HAP-1 (cell line): Measurements from ENCODE around the gene SNRPD3.
"Not testable (repeated sequence)": the region's sequence is repeated elsewhere in the genome, so short reads cannot be mapped to it uniquely, and the experiment has no call there.

Experiments used
- DNase-seq, 2 experiments: peaks; one replicate each; pipeline ENCODE4 v3.0.0-alpha.2; 2016 to 2020; ENCODE audit warnings: low spot score in 2 of 2
- H3K27me3 ChIP-seq: fragments of 250-450 bp; sonication (Bioruptor Pico); 2 replicates; pipeline ENCODE4 v1.5.1; 2020; ENCODE audit warnings: low read depth, mild to moderate bottlenecking, moderate library complexity
- H3K36me3 ChIP-seq: fragments of 250-450 bp; sonication (Bioruptor Pico); replicated peaks from 2 replicates; pipeline ENCODE4 v1.5.1; 2020; ENCODE audit warnings: mild to moderate bottlenecking
- H3K4me1 ChIP-seq: fragments of 250-450 bp; sonication (Bioruptor Pico); 2 replicates; pipeline ENCODE4 v1.5.1; 2020; ENCODE audit warnings: mild to moderate bottlenecking
- H3K4me3 ChIP-seq: fragments of 250-450 bp; sonication (Bioruptor Pico); 2 replicates; pipeline ENCODE4 v1.5.1; 2020; ENCODE audit warnings: mild to moderate bottlenecking, moderate library complexity
- H3K9me3 ChIP-seq: fragments of 250-450 bp; sonication (Bioruptor Pico); 2 replicates; pipeline ENCODE4 v1.5.1; 2020; ENCODE audit warnings: mild to moderate bottlenecking, moderate library complexity
- in situ Hi-C: fragments of 300-500 bp; cut with MboI; formaldehyde crosslinking; loops from 3 replicates; pipeline ENCODE4 v1.14.3; 2020; ENCODE audit warnings: low sequenced_read_pairs, inconsistent platforms, mixed read lengths

The SNRPD3 gene

DNA sequence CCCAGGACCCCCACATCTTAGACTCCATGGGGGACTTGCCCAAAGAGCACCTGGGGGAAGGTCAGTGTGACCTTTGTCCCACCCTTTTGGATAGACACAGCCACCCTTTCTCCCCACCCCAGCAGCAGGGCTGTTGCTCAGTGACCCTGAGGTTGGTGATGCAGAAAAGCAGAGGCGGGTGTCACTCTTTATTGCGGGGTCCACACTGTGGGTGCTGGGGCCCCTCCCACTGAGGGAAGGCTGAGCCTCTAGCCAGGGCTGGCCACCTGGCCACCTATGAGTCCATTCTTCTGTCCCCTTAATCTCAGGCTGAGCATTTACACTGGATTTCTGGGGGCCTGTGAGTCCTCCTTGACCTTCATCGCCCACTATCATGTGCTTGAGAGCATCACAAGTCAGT is 29.7 kb downstream of the SNRPD3 start:
- Histone ChIP-seq H3K36me3 (no peaks in the 10 kb centered on the region), H3K4me1 (no peaks in the 10 kb centered on the region), H3K9me3 (no peaks in the 10 kb centered on the region), H3K4me3 (no peak overlapping the region), H3K27me3 (no peaks in the 10 kb centered on the region)
- DNase-seq, result no peak
- in situ Hi-C loops, result no loop called here

DNA sequence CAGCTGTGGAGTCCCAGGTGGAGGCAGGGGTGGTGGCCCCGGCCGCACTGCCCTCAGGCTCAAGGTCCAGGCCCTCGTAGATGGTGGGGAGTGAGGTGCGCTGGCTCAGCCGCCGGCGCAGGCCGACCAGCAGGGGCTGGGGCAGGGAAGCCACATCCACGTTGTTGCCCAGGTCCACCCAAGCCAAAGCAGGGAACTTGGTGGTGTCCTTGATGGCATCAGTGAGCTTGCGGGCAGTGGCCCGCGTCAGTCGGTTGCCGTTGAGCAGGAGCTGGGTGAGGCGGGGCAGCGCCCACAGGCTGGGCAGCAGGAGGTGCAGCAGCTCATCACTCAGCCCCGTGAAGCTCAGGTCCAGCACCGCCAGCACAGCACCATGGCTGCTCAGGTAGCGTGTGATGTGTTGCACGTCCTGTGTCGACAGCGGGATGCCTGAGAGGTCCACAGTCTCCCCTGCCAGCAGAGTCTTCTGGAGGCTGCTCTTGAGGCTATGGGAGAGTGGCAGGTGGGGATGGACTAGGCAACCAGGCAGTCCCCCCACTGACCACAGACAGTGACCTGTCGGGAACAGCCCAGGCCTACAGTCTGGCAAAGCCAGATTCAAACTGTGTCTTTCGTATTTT is 30.2 kb downstream of the SNRPD3 start:
- Histone ChIP-seq H3K27me3 (no peaks in the 10 kb centered on the region), H3K4me3 (no peak overlapping the region), H3K4me1 (no peaks in the 10 kb centered on the region), H3K36me3 (no peaks in the 10 kb centered on the region), H3K9me3 (no peaks in the 10 kb centered on the region)
- no peak for DNase-seq
- in situ Hi-C loops, result no loop called here

DNA sequence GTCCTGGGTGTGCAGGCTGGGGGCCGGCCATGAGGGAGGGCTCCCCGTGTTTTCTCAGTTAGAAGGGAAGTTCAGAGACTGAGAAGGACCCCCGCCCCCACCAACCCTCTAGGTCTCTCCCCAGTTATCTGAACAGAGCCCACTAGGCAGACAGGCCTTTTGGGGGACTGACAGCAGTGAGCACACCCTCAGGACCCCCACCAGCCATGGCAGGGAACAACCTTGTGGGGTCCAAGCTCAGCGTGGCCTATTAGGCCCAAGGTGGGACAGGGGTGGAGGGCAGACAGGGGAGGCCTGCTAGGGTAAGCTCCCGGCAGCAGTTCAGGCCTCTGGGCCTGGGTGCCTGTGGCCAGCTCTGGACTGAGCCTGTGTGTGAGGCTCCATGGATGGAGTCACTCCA is 31.5 kb downstream of the SNRPD3 start:
- no peak for DNase-seq
- no peaks in the 10 kb centered on the region for H3K9me3 ChIP-seq
- in situ Hi-C loops, result no loop called here
- no peaks in the 10 kb centered on the region for H3K4me1 ChIP-seq
- no peaks in the 10 kb centered on the region for H3K36me3 ChIP-seq
- no peak overlapping the region for H3K4me3 ChIP-seq
- no peaks in the 10 kb centered on the region for H3K27me3 ChIP-seq

DNA sequence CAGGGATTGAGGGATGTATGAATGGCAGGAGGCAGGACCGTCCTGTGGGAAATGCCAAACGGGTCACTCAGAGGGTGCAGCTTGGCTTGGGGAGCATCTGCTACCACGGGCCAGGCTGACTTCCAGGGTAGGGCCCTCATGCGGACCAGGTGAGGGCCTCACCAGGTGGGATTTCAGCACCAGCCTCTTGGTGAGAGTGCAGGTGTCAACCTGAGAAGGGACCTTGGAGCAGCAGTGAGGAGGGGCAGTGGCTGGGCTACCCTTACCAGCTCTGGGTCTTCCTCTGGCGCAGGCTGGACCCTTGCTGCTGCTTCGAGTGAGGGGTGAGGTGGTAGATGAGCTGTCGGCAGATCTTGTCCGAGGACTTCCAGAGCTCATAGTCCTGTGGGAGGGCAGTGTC is 32.1 kb downstream of the SNRPD3 start:
- in situ Hi-C loops, result no loop called here
- Histone ChIP-seq H3K27me3 (no peaks in the 10 kb centered on the region), H3K4me3 (no peak overlapping the region), H3K4me1 (no peaks in the 10 kb centered on the region), H3K9me3 (no peaks in the 10 kb centered on the region), H3K36me3 (no peaks in the 10 kb centered on the region)
- no peak for DNase-seq

DNA sequence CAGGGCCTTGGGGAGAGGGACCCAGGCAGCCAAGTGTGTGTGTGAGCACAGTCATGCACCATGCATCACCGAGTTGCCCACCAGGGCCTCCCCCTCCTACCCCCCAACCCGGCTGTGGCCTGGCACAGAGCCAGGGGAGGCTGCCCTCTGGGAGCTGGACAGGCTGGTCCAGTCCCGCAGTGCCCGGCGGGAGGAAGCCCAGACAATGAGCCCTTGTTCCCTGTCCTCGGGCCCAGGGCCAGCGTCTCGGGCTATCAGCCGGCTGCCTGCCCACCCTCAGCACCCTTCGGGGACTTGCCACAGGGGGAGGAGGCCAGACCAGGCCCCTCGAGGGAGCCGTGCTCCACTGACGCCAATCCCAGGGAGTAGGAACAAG is 32.6 kb downstream of the SNRPD3 start:
- in situ Hi-C loops, result no loop called here
- no peaks in the 10 kb centered on the region for H3K9me3 ChIP-seq
- H3K36me3 ChIP-seq, result no peaks in the 10 kb centered on the region
- no peak for DNase-seq
- no peak overlapping the region for H3K4me3 ChIP-seq
- H3K27me3 ChIP-seq, result no peaks in the 10 kb centered on the region
- peaks cover 3% of the 10 kb centered on the region for H3K4me1 ChIP-seq

DNA sequence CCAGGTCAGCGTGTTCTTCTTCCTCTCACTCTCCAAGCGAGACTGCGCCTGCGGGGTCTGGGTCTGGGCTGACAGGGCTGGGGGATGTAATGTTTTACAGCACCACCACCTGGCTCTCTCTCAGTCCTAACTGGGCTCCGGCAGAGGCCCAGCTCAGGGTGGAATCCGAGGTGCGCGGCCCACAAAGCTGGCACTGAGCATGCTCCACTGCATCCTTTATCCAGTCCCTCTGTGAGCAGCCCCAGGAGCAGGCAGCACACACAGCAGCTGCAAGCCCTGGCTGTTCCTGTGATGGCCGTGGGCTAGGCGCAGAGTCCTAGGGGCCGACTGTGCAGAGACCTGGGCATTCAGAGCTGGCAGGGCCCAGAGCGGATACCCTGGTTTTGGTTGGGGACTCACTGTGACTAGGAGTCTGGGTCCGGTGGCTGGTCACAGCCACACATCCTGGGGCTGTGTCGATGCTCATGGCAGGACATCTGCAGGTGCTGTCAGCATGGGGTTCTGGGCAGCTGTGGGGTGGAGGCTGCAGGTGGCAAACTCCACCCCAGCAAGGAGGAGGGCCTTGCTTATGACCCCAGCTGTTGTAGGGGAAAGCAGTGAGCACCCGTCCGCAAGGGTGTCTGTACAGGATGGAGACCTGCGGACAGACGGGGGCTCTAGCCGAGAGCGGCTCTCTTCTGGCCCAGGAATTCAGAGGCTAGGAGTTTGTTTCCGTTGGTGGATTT is 33.1 kb downstream of the SNRPD3 start:
- Histone ChIP-seq H3K9me3 (no peaks in the 10 kb centered on the region), H3K4me3 (no peak overlapping the region), H3K36me3 (no peaks in the 10 kb centered on the region), H3K4me1 (peaks cover 4% of the 10 kb centered on the region), H3K27me3 (no peaks in the 10 kb centered on the region)
- DNase-seq, result no peak
- in situ Hi-C loops, result no loop called here

DNA sequence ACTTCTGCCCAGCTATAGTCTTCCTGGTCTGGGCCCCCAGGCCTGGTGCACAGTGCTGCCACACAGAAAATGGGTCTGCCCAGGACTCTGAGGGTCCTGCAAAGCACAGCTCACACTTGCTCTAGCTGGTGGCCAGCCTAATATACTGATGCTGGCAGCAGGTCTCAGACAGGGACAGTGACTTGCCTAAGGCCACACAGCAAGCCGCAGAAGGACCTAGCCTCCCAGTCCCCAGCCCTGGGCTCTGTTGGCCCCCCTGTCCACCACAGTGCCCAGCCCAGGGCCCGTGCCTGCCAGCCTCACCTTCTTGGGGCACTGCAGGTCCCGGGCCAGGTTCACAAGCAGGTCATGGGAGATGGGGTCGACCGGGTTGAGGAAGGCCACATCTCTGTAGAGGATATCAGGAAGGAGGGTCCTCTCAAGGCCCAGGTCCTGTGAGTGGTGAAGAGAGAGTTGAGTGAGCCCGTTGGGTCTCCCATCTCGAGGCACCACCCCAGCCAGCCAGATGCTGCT is 33.8 kb downstream of the SNRPD3 start:
- H3K4me3 ChIP-seq, result no peak overlapping the region
- H3K4me1 ChIP-seq, result peaks cover 4% of the 10 kb centered on the region
- DNase-seq, result no peak
- no peaks in the 10 kb centered on the region for H3K27me3 ChIP-seq
- no peaks in the 10 kb centered on the region for H3K36me3 ChIP-seq
- no peaks in the 10 kb centered on the region for H3K9me3 ChIP-seq
- in situ Hi-C loops, result no loop called here

DNA sequence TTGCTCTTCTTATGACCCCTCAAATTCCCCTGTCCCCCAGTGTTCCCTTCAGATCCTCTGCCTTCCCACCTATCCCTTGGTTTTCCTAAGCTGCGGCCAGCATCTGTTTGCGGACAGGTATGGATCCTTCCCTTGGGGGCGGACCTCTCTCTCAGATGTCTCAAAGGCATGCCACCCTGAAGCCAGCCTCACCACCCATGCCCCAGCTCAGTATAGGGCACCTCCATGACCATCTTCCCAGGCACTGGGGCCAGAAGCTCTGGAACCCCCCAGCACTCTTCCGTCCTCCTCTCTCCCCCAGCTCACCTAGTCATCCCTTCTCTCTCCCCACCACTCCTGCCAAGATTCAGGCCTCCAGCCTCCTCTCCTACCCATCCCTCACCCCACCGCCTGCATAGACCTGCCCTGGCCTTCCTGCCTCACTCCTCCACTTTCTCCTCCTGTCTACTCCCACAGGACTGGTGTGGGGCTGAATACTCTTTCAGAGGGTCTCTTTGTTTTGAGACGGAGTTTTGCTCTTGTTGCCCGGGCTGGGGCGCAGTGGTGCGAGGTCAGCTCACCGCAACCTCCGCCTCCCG is 34.9 kb downstream of the SNRPD3 start:
- no peak overlapping the region for H3K4me3 ChIP-seq
- in situ Hi-C loops, result no loop called here
- H3K4me1 ChIP-seq, result peaks cover 4% of the 10 kb centered on the region
- no peak for DNase-seq
- H3K27me3 ChIP-seq, result no peaks in the 10 kb centered on the region
- H3K36me3 ChIP-seq, result no peaks in the 10 kb centered on the region
- no peaks in the 10 kb centered on the region for H3K9me3 ChIP-seq

DNA sequence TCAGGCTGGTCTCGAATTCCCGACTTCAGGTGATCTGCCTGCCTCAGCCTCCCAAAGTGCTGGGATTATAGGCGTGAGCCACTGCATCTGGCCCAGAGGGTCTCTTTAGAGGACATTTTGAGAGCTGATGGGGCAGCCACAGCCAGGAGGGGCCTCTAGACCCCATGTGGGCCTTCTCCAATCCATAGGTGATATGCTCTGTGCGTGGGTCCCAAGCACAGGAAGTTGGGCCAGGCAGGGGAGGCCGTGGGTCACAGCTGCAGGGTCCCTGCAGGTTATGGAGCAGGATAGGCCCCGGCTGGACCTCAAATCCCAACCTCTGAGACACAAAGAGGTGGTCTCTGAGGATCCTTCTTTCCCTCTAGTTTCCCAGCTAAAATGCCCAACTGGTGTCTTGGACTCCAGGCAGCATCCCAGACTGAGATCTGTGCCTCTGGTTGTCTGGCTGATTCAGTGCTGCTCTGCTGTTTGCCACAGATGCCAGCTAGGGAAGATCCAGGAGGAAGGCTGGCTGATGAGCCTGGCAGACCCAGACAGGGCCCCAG is 35.6 kb downstream of the SNRPD3 start:
- peaks cover 4% of the 10 kb centered on the region for H3K4me1 ChIP-seq
- no peak for DNase-seq
- in situ Hi-C loops, result no loop called here

DNA sequence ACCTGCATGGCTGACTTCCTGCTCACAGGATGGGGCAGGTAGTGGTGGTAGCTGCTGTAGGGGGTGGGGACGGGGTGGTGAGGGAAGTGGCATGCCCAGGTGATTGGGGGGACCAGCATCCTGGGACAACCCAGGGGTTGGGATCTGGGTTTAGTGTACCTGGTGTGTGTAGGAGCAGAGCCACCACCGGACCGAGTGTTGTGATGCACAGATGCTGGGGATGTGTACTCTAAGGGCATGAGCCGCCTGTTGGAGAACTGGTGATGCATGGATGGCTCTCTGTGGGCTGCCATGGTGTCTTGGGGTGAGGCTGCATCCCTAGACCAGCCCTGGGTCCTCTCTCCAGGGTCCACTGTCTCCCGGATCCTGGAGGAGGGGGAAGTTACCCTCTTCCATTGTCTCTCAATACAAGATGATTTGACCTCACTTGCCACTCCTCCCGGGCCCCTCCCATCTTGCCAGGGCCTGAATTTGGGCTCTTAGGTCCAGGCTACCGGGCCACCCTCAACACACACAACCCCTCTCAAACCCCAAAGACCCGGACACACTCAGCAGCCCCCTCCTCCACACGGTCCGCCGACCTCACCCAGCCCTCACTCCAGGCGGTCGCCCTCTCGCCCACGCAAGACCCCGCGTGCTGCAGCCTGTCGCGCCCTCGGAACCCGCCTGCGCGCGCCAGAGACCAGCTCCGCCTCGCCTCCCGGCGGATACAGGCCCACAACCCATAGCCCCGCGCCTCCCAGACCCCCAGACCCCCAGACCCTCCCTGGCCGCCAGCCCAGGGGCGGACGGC is 36.5 kb downstream of the SNRPD3 start:
- Histone ChIP-seq H3K9me3 (no peaks in the 10 kb centered on the region), H3K4me1 (peaks cover 4% of the 10 kb centered on the region), H3K4me3 (peak overlapping the region; percentile 49)

More for the DNA sequence above, 35.6 kb downstream of the SNRPD3 start:
- no peaks in the 10 kb centered on the region for H3K9me3 ChIP-seq
- H3K27me3 ChIP-seq, result no peaks in the 10 kb centered on the region
- no peaks in the 10 kb centered on the region for H3K36me3 ChIP-seq
- H3K4me3 ChIP-seq, result no peak overlapping the region

DNA sequence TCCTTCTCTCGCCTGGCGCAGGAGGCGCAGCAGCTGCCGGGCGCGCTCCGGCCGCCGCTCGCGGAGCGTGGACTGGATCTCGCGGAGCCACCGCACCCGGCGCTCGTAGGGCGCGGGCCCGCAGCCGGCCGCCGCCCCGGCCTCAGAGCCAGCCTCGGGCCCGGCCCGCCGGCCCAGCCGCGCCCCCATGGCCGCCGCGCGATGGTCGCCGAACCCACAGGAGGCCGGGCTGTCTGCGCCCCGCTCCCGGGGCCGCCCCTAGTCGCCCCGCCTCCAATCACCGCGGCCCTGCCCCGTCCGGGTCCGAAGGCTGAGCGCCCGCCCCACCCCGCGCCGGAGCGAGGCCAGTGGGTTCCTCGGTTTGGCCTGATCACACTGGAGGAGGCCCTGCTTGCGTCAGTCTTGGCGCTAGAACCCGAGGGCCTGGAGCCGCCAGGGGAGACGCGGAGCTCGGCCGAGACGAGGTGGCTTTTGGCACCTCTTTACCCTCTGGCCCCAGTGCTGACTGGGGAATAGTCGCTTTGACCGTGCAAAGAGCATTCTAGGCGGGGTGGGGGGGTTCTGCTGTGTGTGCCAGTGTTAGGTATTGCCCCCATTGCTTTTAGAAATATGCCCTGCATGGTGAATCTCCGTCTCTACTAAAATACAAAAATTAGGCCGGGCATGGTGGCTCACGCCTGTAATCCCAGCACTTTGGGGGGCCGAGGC is 37.2 kb downstream of the SNRPD3 start, which contains the start of gene LRRC75B:
Gene LRRC75B, minus strand, starts transcription at position 223 of the 708 bp plus-strand sequence. Its CDS starts 34 bp downstream, at position 189.
- Histone ChIP-seq H3K27me3 (no peaks in the 10 kb centered on the region), H3K9me3 (no peaks in the 10 kb centered on the region), H3K4me1 (peaks cover 4% of the 10 kb centered on the region), H3K36me3 (no peaks in the 10 kb centered on the region), H3K4me3 (peak within 1 kb of the TSS; percentile 49)
- DNase-seq, result peak; percentile 75 to 93
- in situ Hi-C loops, result no loop called here

More for the DNA sequence above, 36.5 kb downstream of the SNRPD3 start:
- in situ Hi-C loops, result no loop called here
- H3K36me3 ChIP-seq, result no peaks in the 10 kb centered on the region
- H3K27me3 ChIP-seq, result no peaks in the 10 kb centered on the region
- DNase-seq, result peak in 1 of 2 experiments; percentile 48

DNA sequence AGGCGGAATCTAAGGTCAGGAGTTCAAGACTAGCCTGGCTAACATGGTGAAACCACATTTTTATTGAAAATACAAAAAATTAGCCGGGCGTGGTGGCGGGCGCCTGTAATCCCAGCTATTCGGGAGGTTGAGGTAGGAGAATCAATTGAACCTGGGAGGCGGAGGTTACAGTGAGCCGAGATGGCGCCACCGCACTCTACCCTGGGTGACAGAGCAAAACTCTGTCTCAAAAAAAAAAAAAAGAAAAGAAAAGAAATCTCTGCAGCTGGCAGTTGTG is 37.7 kb downstream of the SNRPD3 start:
- H3K9me3 ChIP-seq, H3K36me3 ChIP-seq, in situ Hi-C loops, H3K27me3 ChIP-seq, DNase-seq, H3K4me1 ChIP-seq: not testable (repeated sequence)
- H3K4me3 ChIP-seq, result peak overlapping the region; percentile 32
